Measurements from ENCODE around the gene NUP93. TPM values are rescaled to one million over a fixed set of nuclear protein-coding genes. Genes with fewer than 3 reads are reported as not detected.

Gene NUP93
- total RNA-seq, 1 experiment from 2014 or later = 165 TPM

GRCh38 chr16:56828647-56829046 lies 98.7 kb downstream of the NUP93 start:
- peaks cover 8% of the 10 kb centered on the region in 2 experiments for H3K4me1 Mint-ChIP-seq
- no peaks in the 10 kb centered on the region for H3K9me3 ChIP-seq (ENCODE audit: control insufficient read depth, low read depth, low read length)

More at GRCh38 chr16:56828647-56829046, 98.7 kb downstream of the NUP93 start:
- Histone ChIP-seq H4K8ac (replicated peaks; ENCODE audit: insufficient read length, low read depth, low read length) (no peak overlapping the region), H3K56ac (ENCODE audit: insufficient read length, low read depth, low read length) (no peak overlapping the region), H4K20me1 (ENCODE audit: control insufficient read depth, insufficient read depth, insufficient read length) (no peaks in the 10 kb centered on the region), H2BK5ac (ENCODE audit: insufficient read length, low read length) (no peak overlapping the region), H4K91ac (ENCODE audit: insufficient read length, low read depth, low read length) (no peak overlapping the region), H4K5ac (ENCODE audit: insufficient read length, low read depth, low read length) (no peak overlapping the region), H2BK20ac (ENCODE audit: low read depth, low read length, poor library complexity, severe bottlenecking) (no peak overlapping the region), H2BK120ac (ENCODE audit: low read depth, low read length, poor library complexity, severe bottlenecking) (no peak overlapping the region), H3K23ac (ENCODE audit: insufficient read length, low read depth, low read length) (no peak overlapping the region), H2AFZ (ENCODE audit: low read length) (no peak overlapping the region), H3K14ac (ENCODE audit: insufficient read depth, low read length) (no peak overlapping the region), H3K9ac (ENCODE audit: extremely low read depth, insufficient read length, low read length) (no peak overlapping the region), H2BK12ac (ENCODE audit: insufficient read length, low read depth, low read length) (no peak overlapping the region), H3K27me3 (ENCODE audit: insufficient read depth, low read length) (no peaks in the 10 kb centered on the region), H3K79me2 (ENCODE audit: insufficient read depth, low read length) (no peaks in the 10 kb centered on the region; the same call in 1 of the 2 replicates), H3K4ac (ENCODE audit: low read depth, low read length) (no peak overlapping the region), H3K23me2 (ENCODE audit: insufficient read length, low read depth, low read length, poor library complexity, severe bottlenecking) (no peaks in the 10 kb centered on the region), H3K79me1 (ENCODE audit: insufficient read depth, low read depth, low read length, poor library complexity, severe bottlenecking) (no peaks in the 10 kb centered on the region), H3K4me2 (ENCODE audit: insufficient read depth, insufficient read length, low read length) (no peak overlapping the region), H3K27ac (ENCODE audit: insufficient read length, low read depth, low read length) (no peak overlapping the region), H3T11ph (ENCODE audit: low read length) (no peak overlapping the region), H2BK15ac (ENCODE audit: low read depth, low read length) (no peak overlapping the region), H3K4me1 (ENCODE audit: insufficient read depth, low read length) (no peaks in the 10 kb centered on the region), H2AK5ac (ENCODE audit: insufficient read length, low read length) (no peak overlapping the region), H3K18ac (ENCODE audit: insufficient read length, low read depth, low read length) (no peak overlapping the region)
- TF ChIP-seq, protein P1, sequence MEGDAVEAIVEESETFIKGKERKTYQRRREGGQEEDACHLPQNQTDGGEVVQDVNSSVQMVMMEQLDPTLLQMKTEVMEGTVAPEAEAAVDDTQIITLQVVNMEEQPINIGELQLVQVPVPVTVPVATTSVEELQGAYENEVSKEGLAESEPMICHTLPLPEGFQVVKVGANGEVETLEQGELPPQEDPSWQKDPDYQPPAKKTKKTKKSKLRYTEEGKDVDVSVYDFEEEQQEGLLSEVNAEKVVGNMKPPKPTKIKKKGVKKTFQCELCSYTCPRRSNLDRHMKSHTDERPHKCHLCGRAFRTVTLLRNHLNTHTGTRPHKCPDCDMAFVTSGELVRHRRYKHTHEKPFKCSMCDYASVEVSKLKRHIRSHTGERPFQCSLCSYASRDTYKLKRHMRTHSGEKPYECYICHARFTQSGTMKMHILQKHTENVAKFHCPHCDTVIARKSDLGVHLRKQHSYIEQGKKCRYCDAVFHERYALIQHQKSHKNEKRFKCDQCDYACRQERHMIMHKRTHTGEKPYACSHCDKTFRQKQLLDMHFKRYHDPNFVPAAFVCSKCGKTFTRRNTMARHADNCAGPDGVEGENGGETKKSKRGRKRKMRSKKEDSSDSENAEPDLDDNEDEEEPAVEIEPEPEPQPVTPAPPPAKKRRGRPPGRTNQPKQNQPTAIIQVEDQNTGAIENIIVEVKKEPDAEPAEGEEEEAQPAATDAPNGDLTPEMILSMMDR (conservative IDR thresholded peaks at IDR 0.05) = no peak
- Mint-ChIP-seq H3K27ac (no peak overlapping the region), H3K36me3 (ENCODE audit: insufficient read depth in 1 of 3, low read depth in 3 of 3) (peaks cover 16 to 67% (median 37%) of the 10 kb centered on the region in 3 experiments; a peak in 6 of 7 replicates), H3K9me3 (no peaks in the 10 kb centered on the region), H3K4me3 (no peak overlapping the region), H3K27me3 (ENCODE audit: low read depth) (no peaks in the 10 kb centered on the region)
- no peak for DNase-seq
- WGBS (ENCODE audit: extremely low coverage, insufficient read length, low lambda C conversion rate) = no CpG with 5 or more reads among the region's 1 CpG

Data from H9 (cell line).